Frontal cortex (tissue), 4 donors: ENCODE measurements around the gene PTPN3. TPM values are rescaled to one million over a fixed set of nuclear protein-coding genes. Genes with fewer than 3 reads are reported as not detected.
"Not testable (repeated sequence)": the region's sequence is repeated elsewhere in the genome, so short reads cannot be mapped to it uniquely, and the experiment has no call there.

ENCODE experiments used
- DNase-seq, 2 donors: peaks; one replicate each; pipeline ENCODE4 v3.0.0; 2012; ENCODE audit warnings: low spot score in 2 of 2
- FAIRE-seq: peaks from 2 replicates; lab custom pipeline; 2012; peaks lifted over from hg19 to GRCh38; lab: Jason Lieb, UNC
- total RNA-seq: library from RNA; depleted of rRNA; stranded (reverse); fragments of >200 nt; gene quantifications from one replicate; pipeline ENCODE4 v1.2.3, GENCODE V29; 2014
- donor health status: control.
- donor health status: control.
- donor health status: control.

PTPN3 gene, protein sequence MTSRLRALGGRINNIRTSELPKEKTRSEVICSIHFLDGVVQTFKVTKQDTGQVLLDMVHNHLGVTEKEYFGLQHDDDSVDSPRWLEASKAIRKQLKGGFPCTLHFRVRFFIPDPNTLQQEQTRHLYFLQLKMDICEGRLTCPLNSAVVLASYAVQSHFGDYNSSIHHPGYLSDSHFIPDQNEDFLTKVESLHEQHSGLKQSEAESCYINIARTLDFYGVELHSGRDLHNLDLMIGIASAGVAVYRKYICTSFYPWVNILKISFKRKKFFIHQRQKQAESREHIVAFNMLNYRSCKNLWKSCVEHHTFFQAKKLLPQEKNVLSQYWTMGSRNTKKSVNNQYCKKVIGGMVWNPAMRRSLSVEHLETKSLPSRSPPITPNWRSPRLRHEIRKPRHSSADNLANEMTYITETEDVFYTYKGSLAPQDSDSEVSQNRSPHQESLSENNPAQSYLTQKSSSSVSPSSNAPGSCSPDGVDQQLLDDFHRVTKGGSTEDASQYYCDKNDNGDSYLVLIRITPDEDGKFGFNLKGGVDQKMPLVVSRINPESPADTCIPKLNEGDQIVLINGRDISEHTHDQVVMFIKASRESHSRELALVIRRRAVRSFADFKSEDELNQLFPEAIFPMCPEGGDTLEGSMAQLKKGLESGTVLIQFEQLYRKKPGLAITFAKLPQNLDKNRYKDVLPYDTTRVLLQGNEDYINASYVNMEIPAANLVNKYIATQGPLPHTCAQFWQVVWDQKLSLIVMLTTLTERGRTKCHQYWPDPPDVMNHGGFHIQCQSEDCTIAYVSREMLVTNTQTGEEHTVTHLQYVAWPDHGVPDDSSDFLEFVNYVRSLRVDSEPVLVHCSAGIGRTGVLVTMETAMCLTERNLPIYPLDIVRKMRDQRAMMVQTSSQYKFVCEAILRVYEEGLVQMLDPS
- 3.3 TPM for total RNA-seq

DNA sequence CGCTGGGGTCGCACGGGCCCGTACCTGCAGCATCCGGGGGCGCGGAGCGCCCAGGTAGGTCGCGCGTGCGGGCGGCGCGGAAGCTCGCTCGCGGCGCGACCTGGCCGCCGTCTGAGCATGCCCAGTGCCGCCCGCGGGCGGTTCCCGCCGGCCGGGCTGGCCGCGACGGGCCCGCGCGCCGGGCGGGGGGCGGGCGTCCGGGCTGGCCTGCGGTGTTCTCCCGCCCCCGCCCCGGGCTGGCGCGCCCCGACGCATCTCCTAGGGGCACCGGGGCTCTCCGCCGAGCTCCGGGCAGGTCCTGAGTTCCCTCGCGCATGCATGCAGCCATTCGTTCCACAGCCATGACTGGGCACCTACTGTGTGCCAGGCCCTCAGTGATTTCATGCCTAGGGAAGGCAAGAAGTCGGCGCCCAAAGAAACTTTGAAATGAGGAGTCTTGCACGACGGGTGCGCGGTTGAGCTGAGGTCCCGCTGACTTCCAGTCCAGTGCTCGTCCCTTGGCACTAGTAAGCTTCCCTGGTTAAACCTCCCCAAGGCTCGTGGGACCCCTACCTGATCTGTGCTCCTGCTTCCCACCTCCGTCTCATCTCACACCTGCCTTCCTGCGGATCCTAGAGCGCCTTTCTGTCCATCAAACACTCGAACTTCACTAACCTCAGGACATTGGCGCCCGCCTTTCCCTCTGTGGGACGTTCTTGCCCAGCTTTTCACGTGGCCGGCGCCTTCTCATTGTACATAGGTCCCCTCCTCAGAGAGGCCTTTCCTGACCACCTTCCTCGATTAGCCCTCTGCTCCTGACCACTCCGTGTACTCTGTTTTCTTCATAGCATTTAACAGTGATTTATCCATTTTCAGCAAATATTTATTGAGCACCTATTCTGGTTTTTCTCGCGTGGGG is at the start of gene PTPN3:
Gene PTPN3, minus strand, starts transcription at position 113 of the 898 bp plus-strand sequence. CDS start 34,873 bp downstream, outside the sequence.
- no peak for FAIRE-seq
- DNase-seq, result peak; percentile 66

DNA sequence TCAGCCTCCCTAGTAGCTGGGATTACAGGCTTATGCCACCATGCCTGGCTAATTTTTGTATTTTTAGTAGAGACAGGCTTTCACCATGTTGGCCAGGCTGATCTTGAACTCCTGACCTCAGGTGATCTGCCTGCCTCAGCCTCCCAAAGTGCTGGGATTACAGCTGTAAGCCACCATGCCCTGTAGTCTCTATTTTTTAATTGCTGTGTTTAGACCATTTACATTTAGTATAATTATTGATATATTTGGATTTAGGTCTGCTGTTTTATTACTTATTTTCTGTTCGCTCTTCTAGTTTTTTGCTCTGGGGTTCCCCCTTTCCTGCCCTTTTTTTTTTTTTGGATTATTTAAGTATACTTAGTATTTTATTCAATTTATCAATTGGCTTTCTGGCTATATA is 46.8 kb upstream of the PTPN3 start:
- DNase-seq, FAIRE-seq: not testable (repeated sequence)

DNA sequence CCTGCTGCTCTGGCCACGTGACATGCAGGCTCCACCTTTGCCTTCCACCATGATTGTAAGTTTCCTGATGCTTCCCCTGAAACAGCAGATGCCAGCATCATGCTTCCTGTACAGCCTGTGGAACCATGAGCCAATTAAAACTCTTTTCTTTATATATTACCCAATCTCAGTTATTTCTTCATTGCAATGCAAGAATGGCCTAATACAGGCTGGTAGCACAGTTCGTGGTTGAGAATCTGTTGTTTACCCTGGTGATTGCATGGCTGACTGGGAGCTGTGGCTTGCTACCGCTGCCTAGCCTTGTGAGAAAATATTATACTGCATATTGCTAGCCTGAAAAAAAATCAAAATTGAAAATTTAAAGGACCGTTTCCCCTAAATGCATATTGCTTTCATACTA is 44.8 kb upstream of the PTPN3 start:
- DNase-seq, result no peak
- no peak for FAIRE-seq

GRCh38 chr9:109538346-109538745 is 40.2 kb upstream of the PTPN3 start:
- FAIRE-seq, result no peak
- no peak for DNase-seq

DNA sequence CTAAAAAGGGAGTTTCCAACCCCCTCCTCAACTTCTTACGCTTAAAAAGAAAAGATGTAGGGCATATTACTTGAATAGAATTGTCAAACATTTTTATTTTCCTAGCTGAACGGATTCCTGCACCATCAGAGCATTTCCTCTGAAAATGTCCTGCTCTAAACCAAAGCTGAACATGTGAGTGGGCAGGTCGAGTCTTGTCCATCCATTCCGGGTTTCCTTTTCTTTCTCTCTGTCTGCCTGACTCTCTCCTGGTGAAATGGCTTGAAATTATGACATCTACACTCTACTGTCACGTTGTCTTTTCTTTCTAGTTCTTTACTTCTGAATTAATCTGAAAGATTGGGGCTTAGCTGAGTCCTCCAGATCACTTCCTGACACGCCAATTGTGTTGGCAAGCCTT is 39.2 kb upstream of the PTPN3 start:
- DNase-seq (no peak), FAIRE-seq (no peak)

GRCh38 chr9:109536859-109537258 is 38.8 kb upstream of the PTPN3 start:
- no peak for DNase-seq
- no peak for FAIRE-seq

DNA sequence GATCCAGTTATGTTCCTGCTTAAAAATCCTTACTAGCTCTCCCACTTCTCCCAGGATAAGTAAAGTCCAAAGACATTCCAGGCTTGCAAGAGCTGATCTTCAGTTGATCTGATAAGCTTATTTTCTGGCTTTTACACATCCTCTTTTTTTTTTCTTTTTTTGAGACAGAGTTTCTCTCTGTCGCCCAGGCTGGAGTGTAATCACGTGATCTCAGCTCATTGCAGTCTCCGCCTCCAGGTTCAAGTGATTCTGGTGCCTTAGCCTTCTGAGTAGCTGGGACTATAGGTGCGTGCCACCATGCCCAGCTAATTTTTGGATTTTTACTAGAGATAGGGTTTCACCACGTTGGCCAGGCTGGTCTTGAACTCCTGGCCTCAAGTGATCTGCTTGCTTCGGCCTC is 37.3 kb upstream of the PTPN3 start:
- no peak for FAIRE-seq

GRCh38 chr9:109534151-109534550 is 36.0 kb upstream of the PTPN3 start:
- no peak for FAIRE-seq
- DNase-seq, result no peak

More for the DNA sequence above, 37.3 kb upstream of the PTPN3 start:
- no peak for DNase-seq

- DNase-seq, FAIRE-seq: not testable (repeated sequence)
Observed at GRCh38 chr9:109532652-109533051, 34.5 kb upstream of the PTPN3 start.

- FAIRE-seq, result no peak
- no peak for DNase-seq
Observed at GRCh38 chr9:109522106-109522505, 24.0 kb upstream of the PTPN3 start.

- DNase-seq (peak in 1 of 2 donors; percentile 69), FAIRE-seq (no peak)
Observed at GRCh38 chr9:109520475-109521132, 22.5 kb upstream of the PTPN3 start.

DNA sequence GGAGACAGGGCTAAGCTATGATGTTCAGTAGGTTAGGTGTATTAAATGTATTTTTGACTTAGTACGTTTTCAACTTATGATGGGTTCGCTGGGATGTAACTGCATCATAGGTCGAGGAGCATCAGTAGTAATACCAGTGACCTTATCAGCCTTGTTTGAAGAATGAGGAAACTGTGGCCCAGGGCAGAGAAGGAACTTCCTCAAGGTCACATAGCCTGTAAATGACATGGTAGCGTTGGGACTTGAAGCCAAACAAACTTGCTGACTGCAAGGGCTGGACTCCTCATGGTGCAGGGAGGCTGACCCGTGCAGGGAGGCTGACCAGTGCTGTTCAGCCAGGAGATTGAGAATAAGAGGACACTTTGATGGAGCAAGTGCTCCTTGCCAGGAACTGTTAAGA is 21.3 kb upstream of the PTPN3 start:
- FAIRE-seq (no peak), DNase-seq (no peak)

DNA sequence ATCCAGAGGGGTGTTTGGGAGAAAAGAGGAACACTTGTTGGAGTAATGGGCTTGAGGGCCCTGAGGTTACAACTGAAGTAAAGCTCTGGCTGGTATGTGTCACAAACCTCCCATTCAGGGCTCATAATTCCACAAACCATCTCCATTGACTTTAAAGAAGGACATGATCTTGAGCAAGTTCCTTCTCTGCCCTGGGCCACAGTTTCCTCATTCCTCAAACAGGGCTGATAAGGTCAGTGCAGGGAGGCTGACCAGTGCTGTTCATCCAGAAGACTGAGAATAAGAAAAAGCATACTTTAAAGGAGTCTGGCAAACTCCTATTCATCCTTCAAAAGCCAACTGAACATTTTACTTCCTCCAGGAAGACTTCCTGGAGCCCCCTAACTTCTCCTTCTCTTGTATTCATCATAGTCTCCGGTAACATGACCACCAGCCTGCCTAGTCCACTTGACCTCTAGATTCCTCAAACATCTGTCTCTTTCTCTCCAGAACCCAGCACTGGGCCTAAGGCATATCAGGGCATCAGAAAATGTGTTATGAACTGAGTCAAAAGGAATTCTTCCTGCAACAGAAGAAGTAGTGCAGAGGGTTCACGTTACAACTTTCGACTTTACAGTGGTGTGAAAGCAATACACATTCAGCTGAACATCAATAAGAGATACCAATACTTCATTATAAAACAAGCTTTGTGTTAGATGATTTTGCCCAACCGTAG is 20.7 kb upstream of the PTPN3 start:
- FAIRE-seq, result no peak

DNA sequence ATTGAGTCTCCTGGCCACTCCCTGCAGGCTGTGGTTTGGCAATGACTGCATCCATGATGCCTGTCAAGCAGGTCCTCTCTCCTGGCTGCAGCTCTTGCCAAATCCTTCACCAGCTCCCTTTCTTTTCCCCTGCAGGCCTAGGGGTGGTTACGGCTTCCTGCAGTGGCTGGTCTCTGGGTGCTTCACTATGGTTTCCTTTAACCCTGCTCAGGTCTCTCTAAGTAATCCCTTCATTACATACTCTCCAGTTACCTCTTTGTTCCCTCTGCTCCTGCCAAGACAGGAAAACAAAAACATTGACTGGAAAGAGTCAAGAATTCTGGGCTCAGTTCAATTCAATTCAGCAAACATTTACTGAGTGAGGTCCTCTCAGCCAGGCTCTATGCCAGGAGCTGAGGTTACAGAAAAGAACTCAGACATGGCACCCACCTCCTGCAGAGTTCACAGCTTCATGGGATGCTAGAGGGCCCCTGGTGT is 19.8 kb upstream of the PTPN3 start:
- no peak for FAIRE-seq

More for the DNA sequence above, 20.7 kb upstream of the PTPN3 start:
- no peak for DNase-seq

DNA sequence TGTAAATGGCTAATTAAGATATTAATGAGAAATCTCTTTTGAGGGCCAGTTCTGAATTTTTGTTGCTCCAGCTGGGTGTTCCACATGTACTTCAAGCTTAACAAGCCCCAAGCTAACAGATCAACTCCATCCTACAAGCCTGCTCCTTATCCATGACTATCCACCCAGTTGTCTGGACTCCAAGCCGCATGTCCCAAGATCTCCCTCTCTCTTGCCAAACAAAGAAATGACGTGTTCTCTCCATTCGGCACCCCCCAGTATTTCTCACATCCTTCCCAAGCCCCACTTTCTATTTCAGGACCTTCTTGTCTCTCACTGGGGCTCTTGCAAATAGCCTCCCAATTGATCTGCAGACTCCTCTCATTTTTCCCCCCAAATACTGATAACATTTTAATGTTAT is 15.8 kb upstream of the PTPN3 start:
- DNase-seq, result no peak
- no peak for FAIRE-seq

More for the DNA sequence above, 19.8 kb upstream of the PTPN3 start:
- DNase-seq, result no peak

GRCh38 chr9:109512170-109512756 is 14.2 kb upstream of the PTPN3 start:
- DNase-seq, result no peak
- FAIRE-seq, result no peak

GRCh38 chr9:109510506-109510905 is 12.4 kb upstream of the PTPN3 start:
- no peak for DNase-seq
- no peak for FAIRE-seq

- FAIRE-seq, DNase-seq: not testable (repeated sequence)
Observed at GRCh38 chr9:109510042-109510441, 11.9 kb upstream of the PTPN3 start.
